ENCODE results near the gene MGMT.

GRCh38 chr10:129424978-129425377, 42.1 kb upstream of the MGMT start:
- TF ChIP-seq EP300 (IDR thresholded peaks at IDR 0.05; ENCODE audit: borderline replicate concordance in 1 of 2, low read depth in 1 of 2, low read length in 1 of 2) (no peak), SIN3A (IDR thresholded peaks at IDR 0.05; ENCODE audit: borderline replicate concordance, low read depth, low read length) (no peak), EZH2phosphoT487 (IDR thresholded peaks at IDR 0.05; ENCODE audit: borderline replicate concordance, low read depth) (no peak), CTCF (IDR thresholded peaks at IDR 0.05) (no peak), RAD21 (IDR thresholded peaks at IDR 0.05; ENCODE audit: low read length) (no peak), USF2 (IDR thresholded peaks at IDR 0.05; ENCODE audit: borderline replicate concordance, low read depth, low read length) (no peak), JUND (IDR thresholded peaks at IDR 0.05) (no peak), POLR2AphosphoS5 (IDR thresholded peaks at IDR 0.05; ENCODE audit: low read depth, low read length) (no peak), REST (IDR thresholded peaks at IDR 0.05; ENCODE audit: low read depth, low read length) (no peak), SMC3 (IDR thresholded peaks at IDR 0.05; ENCODE audit: low read depth, low read length) (no peak)
- TF ChIP-seq, protein P1, sequence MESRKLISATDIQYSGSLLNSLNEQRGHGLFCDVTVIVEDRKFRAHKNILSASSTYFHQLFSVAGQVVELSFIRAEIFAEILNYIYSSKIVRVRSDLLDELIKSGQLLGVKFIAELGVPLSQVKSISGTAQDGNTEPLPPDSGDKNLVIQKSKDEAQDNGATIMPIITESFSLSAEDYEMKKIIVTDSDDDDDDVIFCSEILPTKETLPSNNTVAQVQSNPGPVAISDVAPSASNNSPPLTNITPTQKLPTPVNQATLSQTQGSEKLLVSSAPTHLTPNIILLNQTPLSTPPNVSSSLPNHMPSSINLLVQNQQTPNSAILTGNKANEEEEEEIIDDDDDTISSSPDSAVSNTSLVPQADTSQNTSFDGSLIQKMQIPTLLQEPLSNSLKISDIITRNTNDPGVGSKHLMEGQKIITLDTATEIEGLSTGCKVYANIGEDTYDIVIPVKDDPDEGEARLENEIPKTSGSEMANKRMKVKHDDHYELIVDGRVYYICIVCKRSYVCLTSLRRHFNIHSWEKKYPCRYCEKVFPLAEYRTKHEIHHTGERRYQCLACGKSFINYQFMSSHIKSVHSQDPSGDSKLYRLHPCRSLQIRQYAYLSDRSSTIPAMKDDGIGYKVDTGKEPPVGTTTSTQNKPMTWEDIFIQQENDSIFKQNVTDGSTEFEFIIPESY (IDR thresholded peaks at IDR 0.05; ENCODE audit: borderline replicate concordance, low read depth) = no peak

Data from SK-N-SH (cell line).